Esophagus muscularis mucosa (tissue), 4 donors: ENCODE data around the gene TTLL5.

Source experiments
- CTCF ChIP-seq, 3 experiments: fragments of 200-600 bp in 2 of 3; fragments of 450-650 bp in 1 of 3; sonication (generic) in 2 of 3; IDR thresholded peaks; one replicate each; pipeline ENCODE4 v1.5.1; 2017 to 2019; ENCODE audit warnings: antibody characterized with exemption in 3 of 3, mild to moderate bottlenecking in 2 of 3, moderate library complexity in 1 of 3
- EP300 ChIP-seq: sonication (generic); formaldehyde crosslinking; IDR thresholded peaks from one replicate; pipeline ENCODE4 v1.6.1; 2017; ENCODE audit warnings: antibody characterized with exemption
- POLR2A ChIP-seq: fragments of 450-650 bp; IDR thresholded peaks from one replicate; pipeline ENCODE4 v1.6.1; 2017; ENCODE audit warnings: antibody characterized with exemption, moderate library complexity, mild to moderate bottlenecking, low read depth
- POLR2AphosphoS5 ChIP-seq, 2 donors: sonication (generic); formaldehyde crosslinking; IDR thresholded peaks; one replicate each; pipeline ENCODE4 v1.6.1; 2017; ENCODE audit warnings: antibody characterized with exemption in 2 of 2

GRCh38 chr14:75928690-75929181 is 267.7 kb downstream of the TTLL5 start:
- TF ChIP-seq CTCF (IDR thresholded peaks at IDR 0.05) (no peak), POLR2A (no peak), POLR2AphosphoS5 (IDR thresholded peaks at IDR 0.05) (no peak), EP300 (no peak)
